CD14-positive monocyte (primary cell): ENCODE data around the gene TCEAL7. TPM values are rescaled to one million over a fixed set of nuclear protein-coding genes. Genes with fewer than 3 reads are reported as not detected.

Experiments used
- DNase-seq, 3 donors: peaks; one replicate each; pipeline ENCODE4 v3.0.0-alpha.2; 2011 to 2022
- H2AFZ ChIP-seq: 2 replicates; pipeline ENCODE4 v1.6.0; 2012; ENCODE audit warnings: mild to moderate bottlenecking, low read depth, low read length, inconsistent platforms; ENCODE audit not compliant: insufficient read depth, poor library complexity, severe bottlenecking
- H3K27ac ChIP-seq, 2 donors: 1 replicate in 1 of 2; 2 replicates in 1 of 2; pipeline ENCODE4 v1.5.1; 2012 to 2013; ENCODE audit warnings: low read length in 2 of 2, control low read depth in 1 of 2, inconsistent platforms in 1 of 2, low read depth in 1 of 2, mild to moderate bottlenecking in 1 of 2
- H3K27me3 ChIP-seq, 2 donors: one replicate each; pipeline versions ENCODE4 v1.6.0 to v1.6.1; 2011 to 2013; ENCODE audit warnings: low read length in 2 of 2; ENCODE audit not compliant: control insufficient read depth in 2 of 2, insufficient read depth in 2 of 2
- H3K36me3 ChIP-seq, 2 donors: replicated peaks in 1 of 2; 1 replicate in 1 of 2; 2 replicates in 1 of 2; pipeline versions ENCODE4 v1.5.1 to v1.6.1; 2012 to 2013; ENCODE audit warnings: low read length in 2 of 2, control low read depth in 1 of 2, inconsistent platforms in 1 of 2, mild to moderate bottlenecking in 1 of 2; ENCODE audit not compliant: insufficient read depth in 2 of 2, control insufficient read depth in 1 of 2
- H3K4me1 ChIP-seq, 2 donors: 1 replicate in 1 of 2; 2 replicates in 1 of 2; pipeline versions ENCODE4 v1.5.1 to v1.6.1; 2012 to 2013; ENCODE audit warnings: low read length in 2 of 2, control low read depth in 1 of 2, inconsistent platforms in 1 of 2, mild to moderate bottlenecking in 1 of 2, moderate library complexity in 1 of 2; ENCODE audit not compliant: insufficient read depth in 2 of 2, control insufficient read depth in 1 of 2
- H3K4me2 ChIP-seq: replicated peaks from 2 replicates; pipeline ENCODE3; 2012; ENCODE audit warnings: low read length, moderate library complexity, mild to moderate bottlenecking; ENCODE audit not compliant: poor library complexity, severe bottlenecking; ENCODE audit errors: extremely low read depth
- H3K4me3 ChIP-seq, 3 experiments: fragments of 200-600 bp in 1 of 3; sonication (generic) in 1 of 3; replicated peaks in 1 of 3; 1 replicate in 2 of 3; 2 replicates in 1 of 3; pipeline ENCODE4 v1.5.1; 2011 to 2013; ENCODE audit warnings: low read length in 3 of 3, mild to moderate bottlenecking in 3 of 3, control low read depth in 2 of 3, low read depth in 2 of 3, inconsistent platforms in 1 of 3, moderate library complexity in 1 of 3
- H3K79me2 ChIP-seq: 2 replicates; pipeline ENCODE4 v1.6.0; 2012; ENCODE audit warnings: mild to moderate bottlenecking, control low read depth, inconsistent platforms, low read length, moderate library complexity; ENCODE audit not compliant: insufficient read depth
- H3K9ac ChIP-seq: 2 replicates; pipeline ENCODE4 v1.6.0; 2017; ENCODE audit warnings: low read length, mild to moderate bottlenecking; ENCODE audit not compliant: insufficient read depth, poor library complexity, severe bottlenecking
- H3K9me3 ChIP-seq, 2 donors: replicated peaks in 1 of 2; 1 replicate in 1 of 2; 2 replicates in 1 of 2; pipeline versions ENCODE4 v1.5.1 to v1.6.1; 2012 to 2013; ENCODE audit warnings: low read length in 2 of 2, control low read depth in 1 of 2; ENCODE audit not compliant: control insufficient read depth in 1 of 2, insufficient read depth in 1 of 2
- H4K20me1 ChIP-seq: 2 replicates; pipeline ENCODE4 v1.6.0; 2012; ENCODE audit warnings: mild to moderate bottlenecking, low read length, control low read depth, moderate library complexity; ENCODE audit not compliant: insufficient read depth
- H3K27ac Mint-ChIP-seq, 7 donors: one replicate each; pipeline ENCODE4 v1.8.0; 2020; ENCODE audit warnings: mild to moderate bottlenecking in 7 of 7, mixed read lengths in 7 of 7, moderate library complexity in 6 of 7, inconsistent platforms in 2 of 7
- H3K27me3 Mint-ChIP-seq, 3 donors: one replicate each; pipeline ENCODE4 v1.8.0; 2021 to 2022; ENCODE audit warnings: low read depth in 3 of 3, mild to moderate bottlenecking in 3 of 3, mixed read lengths in 3 of 3, moderate library complexity in 3 of 3, inconsistent platforms in 1 of 3
- H3K36me3 Mint-ChIP-seq, 2 donors: one replicate each; pipeline ENCODE4 v1.8.0; 2020; ENCODE audit warnings: mixed read lengths in 2 of 2, inconsistent platforms in 1 of 2, mild to moderate bottlenecking in 1 of 2
- H3K4me1 Mint-ChIP-seq: one replicate; pipeline ENCODE4 v1.8.0; 2020; ENCODE audit warnings: mild to moderate bottlenecking, mixed read lengths
- H3K4me3 Mint-ChIP-seq, 2 donors: one replicate each; pipeline ENCODE4 v1.8.0; 2020; ENCODE audit warnings: mild to moderate bottlenecking in 2 of 2, mixed read lengths in 2 of 2, moderate library complexity in 1 of 2
- H3K9me3 Mint-ChIP-seq, 7 donors: one replicate each; pipeline ENCODE4 v1.8.0; 2020 to 2022; ENCODE audit warnings: mixed read lengths in 7 of 7, mild to moderate bottlenecking in 6 of 7, moderate library complexity in 6 of 7, inconsistent platforms in 2 of 7
- WGBS: methylation state at CpG from one replicate; pipeline ENCODE4 v1.1.5; 2013; ENCODE audit warnings: missing lambda C conversion rate; ENCODE audit not compliant: insufficient coverage; 5-methylcytosine and 5-hydroxymethylcytosine counted together
- intact Hi-C, 2 donors: fragments of 100-400 bp; cut with micrococcal nuclease; formaldehyde crosslinking; loops; one replicate each; pipeline versions ENCODE4 v1.15.0 to v1.15.1; 2023
- polyA plus RNA-seq, 3 donors: library from polyadenylated mRNA; depleted of rRNA in 1 of 3; unstranded in 2 of 3; stranded (reverse) in 1 of 3; fragments of 300-500 nt in 2 of 3; fragments of >200 nt in 1 of 3; fragmentation: Illumina TruSeq in 2 of 3; gene quantifications; 1 replicate in 2 of 3; 2 replicates in 1 of 3; pipeline ENCODE4 v1.2.3, GENCODE V29; 2012 to 2021
- TF ChIP-seq, protein P1 (sequence below): fragments of 200-600 bp; IDR thresholded peaks from one replicate; pipeline ENCODE4 v1.8.0; 2022; ENCODE audit warnings: antibody characterized with exemption, mild to moderate bottlenecking

TCEAL7 gene
- polyA plus RNA-seq, 3 donors: not detected

- H3K27me3 Mint-ChIP-seq: peaks cover 0 to 3% (median 0%) of the 10 kb centered on the region in 3 donors
- Histone ChIP-seq H3K4me2 (no peak overlapping the region), H3K4me3 (no peak overlapping the region), H3K4me1 (no peaks in the 10 kb centered on the region), H2AFZ (no peak overlapping the region), H3K27me3 (no peaks in the 10 kb centered on the region), H3K27ac (no peak overlapping the region), H3K9ac (no peak overlapping the region), H4K20me1 (no peaks in the 10 kb centered on the region), H3K9me3 (no peaks in the 10 kb centered on the region), H3K79me2 (no peaks in the 10 kb centered on the region), H3K36me3 (no peaks in the 10 kb centered on the region)
- no peaks in the 10 kb centered on the region for H3K36me3 Mint-ChIP-seq
- intact Hi-C loops: no loop called here
- H3K4me1 Mint-ChIP-seq: peaks cover 12% of the 10 kb centered on the region
- TF ChIP-seq, protein P1, sequence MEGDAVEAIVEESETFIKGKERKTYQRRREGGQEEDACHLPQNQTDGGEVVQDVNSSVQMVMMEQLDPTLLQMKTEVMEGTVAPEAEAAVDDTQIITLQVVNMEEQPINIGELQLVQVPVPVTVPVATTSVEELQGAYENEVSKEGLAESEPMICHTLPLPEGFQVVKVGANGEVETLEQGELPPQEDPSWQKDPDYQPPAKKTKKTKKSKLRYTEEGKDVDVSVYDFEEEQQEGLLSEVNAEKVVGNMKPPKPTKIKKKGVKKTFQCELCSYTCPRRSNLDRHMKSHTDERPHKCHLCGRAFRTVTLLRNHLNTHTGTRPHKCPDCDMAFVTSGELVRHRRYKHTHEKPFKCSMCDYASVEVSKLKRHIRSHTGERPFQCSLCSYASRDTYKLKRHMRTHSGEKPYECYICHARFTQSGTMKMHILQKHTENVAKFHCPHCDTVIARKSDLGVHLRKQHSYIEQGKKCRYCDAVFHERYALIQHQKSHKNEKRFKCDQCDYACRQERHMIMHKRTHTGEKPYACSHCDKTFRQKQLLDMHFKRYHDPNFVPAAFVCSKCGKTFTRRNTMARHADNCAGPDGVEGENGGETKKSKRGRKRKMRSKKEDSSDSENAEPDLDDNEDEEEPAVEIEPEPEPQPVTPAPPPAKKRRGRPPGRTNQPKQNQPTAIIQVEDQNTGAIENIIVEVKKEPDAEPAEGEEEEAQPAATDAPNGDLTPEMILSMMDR: no peak
- no peak for DNase-seq
- no peaks in the 10 kb centered on the region for H3K9me3 Mint-ChIP-seq
- no peak overlapping the region for H3K27ac Mint-ChIP-seq
- H3K4me3 Mint-ChIP-seq: no peak overlapping the region
Observed at GRCh38 chrX:103369479-103369878, 39.4 kb downstream of the TCEAL7 start.

DNA sequence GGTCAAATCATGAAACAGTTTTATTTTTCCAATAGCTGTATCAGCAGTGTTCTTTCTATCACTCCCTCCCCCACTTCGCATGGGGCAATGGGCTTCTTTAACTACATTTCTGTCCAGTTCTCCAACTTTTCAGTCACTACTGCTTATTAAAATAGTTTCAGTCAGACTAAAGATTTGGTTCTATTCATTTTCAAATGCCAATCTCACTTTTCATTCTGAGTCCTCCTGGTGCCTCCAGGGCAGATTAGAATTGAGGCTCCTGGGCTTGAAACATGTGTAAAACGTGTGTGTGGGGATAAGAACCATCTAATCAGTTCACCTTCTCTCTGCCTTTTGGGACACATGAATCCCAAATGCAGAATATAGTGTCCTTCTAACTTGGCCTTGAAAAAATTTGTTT, 42.8 kb downstream of the TCEAL7 start:
- no peaks in the 10 kb centered on the region for H3K36me3 ChIP-seq
- no CpG with 5 or more reads among the region's 2 CpGs for WGBS
- H3K4me2 ChIP-seq: no peak overlapping the region
- H3K79me2 ChIP-seq: no peaks in the 10 kb centered on the region
- Mint-ChIP-seq H3K9me3 (peaks cover 0 to 3% (median 0%) of the 10 kb centered on the region in 7 donors), H3K4me3 (no peak overlapping the region), H3K27me3 (peaks cover 2 to 7% (median 6%) of the 10 kb centered on the region in 3 donors), H3K36me3 (no peaks in the 10 kb centered on the region), H3K4me1 (peaks cover 12% of the 10 kb centered on the region), H3K27ac (no peak overlapping the region)
- no peaks in the 10 kb centered on the region for H4K20me1 ChIP-seq
- intact Hi-C loops: no loop called here
- no peak overlapping the region for H2AFZ ChIP-seq
- H3K4me1 ChIP-seq: peaks cover 3 to 8% of the 10 kb centered on the region in 2 donors
- TF ChIP-seq, protein P1: no peak
- no peak overlapping the region for H3K9ac ChIP-seq
- H3K27ac ChIP-seq: no peak overlapping the region
- H3K27me3 ChIP-seq: no peaks in the 10 kb centered on the region
- H3K9me3 ChIP-seq: no peaks in the 10 kb centered on the region
- no peak for DNase-seq
- H3K4me3 ChIP-seq: no peak overlapping the region
